ENCODE data around the gene PRKRIP1. TPM values are rescaled to one million over a fixed set of nuclear protein-coding genes. Genes with fewer than 3 reads are reported as not detected.

PRKRIP1 gene
- total RNA-seq, 4 donors from 2014 or later = 32.8 to 39.9 (median 35.7) TPM

GRCh38 chr7:102434039-102434486, 37.9 kb downstream of the PRKRIP1 start:
- DNase-seq (ENCODE audit: low spot score in 2 of 2) = no peak

GRCh38 chr7:102436118-102436517, 40.0 kb downstream of the PRKRIP1 start:
- no peak for DNase-seq (ENCODE audit: low spot score in 2 of 2)
- intact Hi-C loops (cut with DNase I; ENCODE audit: low total_unique reads) = no loop called here
- WGBS, 2 donors = 92 to 96% methylated on average over 10 of the region's 10 CpGs

More at GRCh38 chr7:102434039-102434486, 37.9 kb downstream of the PRKRIP1 start:
- WGBS, 2 donors = 37 to 40% methylated on average over 9 of the region's 9 CpGs
- TF ChIP-seq POLR2A (IDR thresholded peaks at IDR 0.05) (no peak), CTCF (IDR thresholded peaks at IDR 0.05) (no peak)
- intact Hi-C loops (cut with DNase I; ENCODE audit: low total_unique reads) = no loop called here
- H3K4me3 ChIP-seq (ENCODE audit: low read depth, poor library complexity, severe bottlenecking) = peak overlapping the region; percentile 48

GRCh38 chr7:102439963-102440795, 44.0 kb downstream of the PRKRIP1 start:
- no peak for DNase-seq (ENCODE audit: low spot score in 2 of 2)
- intact Hi-C loops (cut with DNase I; ENCODE audit: low total_unique reads) = no loop called here
- TF ChIP-seq CTCF (IDR thresholded peaks at IDR 0.05) = no peak
- no peak for TF ChIP-seq POLR2A (IDR thresholded peaks at IDR 0.05)
- no peak overlapping the region for H3K4me3 ChIP-seq (ENCODE audit: low read depth, poor library complexity, severe bottlenecking)
- WGBS, 2 donors = 67 to 68% methylated on average over 17 of the region's 17 CpGs

More at GRCh38 chr7:102436118-102436517, 40.0 kb downstream of the PRKRIP1 start:
- H3K4me3 ChIP-seq (ENCODE audit: low read depth, poor library complexity, severe bottlenecking) = no peak overlapping the region
- TF ChIP-seq CTCF (IDR thresholded peaks at IDR 0.05) = no peak
- TF ChIP-seq POLR2A (IDR thresholded peaks at IDR 0.05) = no peak

GRCh38 chr7:102444961-102445673, 49.0 kb downstream of the PRKRIP1 start:
- 94% methylated on average over 17 of the region's 17 CpGs for WGBS, 2 donors
- H3K4me3 ChIP-seq (ENCODE audit: low read depth, poor library complexity, severe bottlenecking) = no peak overlapping the region
- no peak for DNase-seq (ENCODE audit: low spot score in 2 of 2)
- intact Hi-C loops (cut with DNase I; ENCODE audit: low total_unique reads) = no loop called here
- no peak for TF ChIP-seq POLR2A (IDR thresholded peaks at IDR 0.05)
- TF ChIP-seq CTCF (IDR thresholded peaks at IDR 0.05) = no peak

GRCh38 chr7:102445674-102446071, 49.5 kb downstream of the PRKRIP1 start:
- no peak for DNase-seq (ENCODE audit: low spot score in 2 of 2)
- intact Hi-C loops (cut with DNase I; ENCODE audit: low total_unique reads) = no loop called here
- no peak for TF ChIP-seq CTCF (IDR thresholded peaks at IDR 0.05)
- TF ChIP-seq POLR2A (IDR thresholded peaks at IDR 0.05) = no peak
- no peak overlapping the region for H3K4me3 ChIP-seq (ENCODE audit: low read depth, poor library complexity, severe bottlenecking)
- WGBS, 2 donors = 50% methylated on average over 2 of the region's 2 CpGs
